SK-N-SH (cell line): Measurements from ENCODE around the gene CNTNAP2. TPM values are rescaled to one million over a fixed set of nuclear protein-coding genes. Genes with fewer than 3 reads are reported as not detected.

Experiments used
- CTCF ChIA-PET: fragments of 300-600, 350-600 bp; formaldehyde crosslinking; extraction: SDS; loops from one replicate; lab custom pipeline; 2021; lab: Yijun Ruan, JAX
- POLR2A ChIA-PET: fragments of 350-600 bp; sonication (Branson Sonifier 250); formaldehyde crosslinking; extraction: SDS; loops from one replicate; lab custom pipeline; 2020; ENCODE audit warnings: antibody characterized with exemption, inconsistent platforms; lab: Yijun Ruan, JAX
- DNase-seq: peaks from one replicate; pipeline ENCODE4 v3.0.0; 2012
- H2AFZ ChIP-seq: fragments of 200-600 bp; sonication (generic); 2 replicates; pipeline ENCODE4 v1.8.1; 2016; ENCODE audit warnings: antibody characterized with exemption, mild to moderate bottlenecking, low read depth
- H3F3A ChIP-seq: fragments of 200-600 bp; sonication (generic); replicated peaks from 2 replicates; pipeline ENCODE3; 2016; ENCODE audit warnings: antibody characterized with exemption, mild to moderate bottlenecking; ENCODE audit not compliant: insufficient read depth
- H3K27ac ChIP-seq, 2 experiments: fragments of 200-500 bp in 1 of 2; fragments of 200-600 bp in 1 of 2; sonication (Bioruptor generic) in 1 of 2; sonication (generic), shearing (Covaris generic) in 1 of 2; 2 replicates each; pipeline versions ENCODE4 v1.5.1 to v1.6.1; 2014 to 2016; ENCODE audit warnings: low read depth in 2 of 2, inconsistent platforms in 1 of 2, low read length in 1 of 2, mild to moderate bottlenecking in 1 of 2, mixed read lengths in 1 of 2
- H3K27me3 ChIP-seq: fragments of 200-600 bp; sonication (generic), shearing (Covaris generic); 2 replicates; pipeline ENCODE4 v1.6.1; 2016; ENCODE audit warnings: mixed run types; ENCODE audit not compliant: insufficient read depth
- H3K36me3 ChIP-seq, 2 experiments: fragments of 200-500 bp in 1 of 2; fragments of 200-600 bp in 1 of 2; sonication (Bioruptor generic) in 1 of 2; sonication (generic) in 1 of 2; replicated peaks in 1 of 2; 2 replicates each; pipeline versions ENCODE3 to v1.5.1; 2014 to 2016; ENCODE audit warnings: low read length in 1 of 2, mild to moderate bottlenecking in 1 of 2; ENCODE audit not compliant: insufficient read depth in 2 of 2, control insufficient read depth in 1 of 2
- H3K4me1 ChIP-seq, 2 experiments: fragments of 200-500 bp in 1 of 2; fragments of 200-600 bp in 1 of 2; sonication (Bioruptor generic) in 1 of 2; sonication (generic), shearing (Covaris generic) in 1 of 2; 2 replicates each; pipeline versions ENCODE4 v1.5.1 to v1.6.1; 2014 to 2016; ENCODE audit warnings: low read depth in 1 of 2, low read length in 1 of 2, mixed run types in 1 of 2; ENCODE audit not compliant: insufficient read depth in 2 of 2, control insufficient read depth in 1 of 2
- H3K4me2 ChIP-seq: fragments of 200-600 bp; sonication (generic), shearing (Covaris generic); 2 replicates; pipeline ENCODE4 v1.6.1; 2017; ENCODE audit warnings: mixed run types
- H3K4me3 ChIP-seq, 2 experiments: fragments of 200-500 bp in 1 of 2; fragments of 200-600 bp in 1 of 2; sonication (Bioruptor generic) in 1 of 2; sonication (generic), shearing (Covaris generic) in 1 of 2; 2 replicates each; pipeline versions ENCODE4 v1.5.1 to v1.8.1; 2014 to 2016; ENCODE audit warnings: low read depth in 2 of 2, inconsistent platforms in 1 of 2, low read length in 1 of 2, mild to moderate bottlenecking in 1 of 2, mixed read lengths in 1 of 2, moderate library complexity in 1 of 2
- H3K79me2 ChIP-seq: fragments of 200-600 bp; sonication (generic); 2 replicates; pipeline ENCODE4 v1.8.1; 2017; ENCODE audit warnings: mild to moderate bottlenecking; ENCODE audit not compliant: insufficient read depth
- H3K9ac ChIP-seq: fragments of 200-600 bp; sonication (generic); 2 replicates; pipeline ENCODE4 v1.6.1; 2017; ENCODE audit warnings: mixed run types
- H3K9me2 ChIP-seq: fragments of 200-600 bp; sonication (generic); 2 replicates; pipeline ENCODE4 v1.6.1; 2017; ENCODE audit warnings: mixed run types
- H3K9me3 ChIP-seq: fragments of 200-600 bp; sonication (generic); 2 replicates; pipeline ENCODE4 v1.6.1; 2017; ENCODE audit warnings: mixed run types, mild to moderate bottlenecking, moderate library complexity
- H4K20me1 ChIP-seq: fragments of 200-600 bp; sonication (generic); 2 replicates; pipeline ENCODE4 v1.6.1; 2017; ENCODE audit warnings: mild to moderate bottlenecking, mixed run types; ENCODE audit not compliant: insufficient read depth
- CTCF ChIP-seq: fragments of 200-600 bp; sonication (generic); IDR thresholded peaks from 2 replicates; pipeline ENCODE4 v1.6.1; 2017; ENCODE audit warnings: antibody characterized with exemption, mild to moderate bottlenecking, moderate library complexity
- EP300 ChIP-seq, 2 experiments: IDR thresholded peaks; 2 replicates each; pipeline versions ENCODE4 v1.4.0 to v1.6.1; 2012; ENCODE audit warnings: borderline replicate concordance in 1 of 2, low read depth in 1 of 2, low read length in 1 of 2
- FOSL2 ChIP-seq: IDR thresholded peaks from 2 replicates; pipeline ENCODE4 v1.4.0; 2012; ENCODE audit warnings: low read depth, mild to moderate bottlenecking, moderate library complexity, borderline replicate concordance
- IRF3 ChIP-seq: fragments of 150-350 bp; IDR thresholded peaks from 2 replicates; pipeline ENCODE4 v1.6.1; 2016; ENCODE audit warnings: mild to moderate bottlenecking, low read depth, low read length
- JUND ChIP-seq: IDR thresholded peaks from 2 replicates; pipeline ENCODE4 v1.4.0; 2012
- MAX ChIP-seq: IDR thresholded peaks from 2 replicates; pipeline ENCODE4 v1.4.0; 2012; ENCODE audit warnings: low read depth
- MEF2A ChIP-seq: IDR thresholded peaks from 2 replicates; pipeline ENCODE4 v1.4.0; 2012; ENCODE audit warnings: low read depth, borderline replicate concordance
- NRF1 ChIP-seq: IDR thresholded peaks from 2 replicates; pipeline ENCODE4 v1.6.1; 2012; ENCODE audit warnings: low read depth, mild to moderate bottlenecking, low read length
- RAD21 ChIP-seq: IDR thresholded peaks from 2 replicates; pipeline ENCODE4 v1.6.1; 2012; ENCODE audit warnings: mild to moderate bottlenecking, low read length
- SIN3A ChIP-seq: IDR thresholded peaks from 2 replicates; pipeline ENCODE4 v1.6.1; 2012; ENCODE audit warnings: low read depth, mild to moderate bottlenecking, low read length, moderate library complexity, borderline replicate concordance
- TCF12 ChIP-seq: IDR thresholded peaks from 2 replicates; pipeline ENCODE4 v1.4.0; 2012
- USF1 ChIP-seq: IDR thresholded peaks from 2 replicates; pipeline ENCODE4 v1.4.0; 2012; ENCODE audit warnings: low read depth, borderline replicate concordance
- YY1 ChIP-seq: IDR thresholded peaks from 2 replicates; pipeline ENCODE4 v1.4.0; 2012; ENCODE audit warnings: low read depth, mild to moderate bottlenecking
- ZBTB33 ChIP-seq: IDR thresholded peaks from 2 replicates; pipeline ENCODE4 v1.4.0; 2012; ENCODE audit warnings: low read depth, borderline replicate concordance
- polyA plus RNA-seq, 3 experiments: library from polyadenylated mRNA; depleted of rRNA; stranded (reverse); fragments of >200 nt; gene quantifications; 2 replicates each; pipeline ENCODE4 v1.2.3, GENCODE V29; 2012

The CNTNAP2 gene
- polyA plus RNA-seq, 1 of the 3 experiments (the other 2 are of a cell fraction): 3.4 TPM

- ChIA-PET CTCF (interaction anchor here (1.3 kb wide), 1 partner anchor 22 kb away, joined by 4 read pairs; no protein-coding TSS in a partner anchor), POLR2A (interaction anchor here (0.7 kb wide), 1 partner anchor 744 kb away, joined by 3 read pairs; no protein-coding TSS in a partner anchor)
- Histone ChIP-seq H3K9ac (no peak overlapping the region), H2AFZ (no peak overlapping the region), H3K36me3 (no peaks in the 10 kb centered on the region), H3K4me2 (no peak overlapping the region), H3K27me3 (no peaks in the 10 kb centered on the region), H3K4me3 (no peak overlapping the region), H4K20me1 (no peaks in the 10 kb centered on the region), H3K9me3 (peaks cover 11% of the 10 kb centered on the region; the same call in 1 of the 2 replicates), H3K4me1 (no peaks in the 10 kb centered on the region), H3K79me2 (no peaks in the 10 kb centered on the region), H3K9me2 (no peaks in the 10 kb centered on the region), H3F3A (no peaks in the 10 kb centered on the region), H3K27ac (no peak overlapping the region)
- DNase-seq: no peak
- no peak for TF ChIP-seq JUND
- TF ChIP-seq TCF12: no peak
- no peak for TF ChIP-seq SIN3A
- no peak for TF ChIP-seq MEF2A
- TF ChIP-seq USF1: no peak
- TF ChIP-seq EP300 (IDR thresholded peaks at IDR 0.05; ENCODE audit: borderline replicate concordance in 1 of 2, low read depth in 1 of 2, low read length in 1 of 2): no peak
- no peak for TF ChIP-seq NRF1
- TF ChIP-seq RAD21: no peak
- no peak for TF ChIP-seq FOSL2
- no peak for TF ChIP-seq CTCF
- TF ChIP-seq MAX: no peak
- TF ChIP-seq YY1: no peak
- TF ChIP-seq IRF3: no peak
- TF ChIP-seq ZBTB33: no peak
These were observed 625.3 kb downstream of the CNTNAP2 start for GRCh38 chr7:146741911-146742310.
